T-helper 22 cell (primary cell): Measurements from ENCODE around the gene COL4A2.
A peak's percentile ranks its signal among the peaks of the same experiment; 100 is the strongest.

Experiments used
- DNase-seq: peaks from one replicate; pipeline ENCODE4 v3.0.0-alpha.2; 2020; ENCODE audit warnings: low read depth

Gene COL4A2

GRCh38 chr13:110560601-110561343 lies 253.7 kb downstream of the COL4A2 start:
- no peak for DNase-seq

- peak; percentile 38 for DNase-seq
Observed at GRCh38 chr13:110561344-110562035, 254.4 kb downstream of the COL4A2 start, which contains the start of gene RAB20. Gene RAB20 (minus strand): TSS chr13:110561722. CDS start chr13:110561519, 203 bp downstream.

- DNase-seq = no peak
Observed at GRCh38 chr13:110562036-110562597, 255.0 kb downstream of the COL4A2 start.
